Mesenchymal stem cell (in vitro differentiated cells and primary cell): ENCODE data around the gene USP35.

Experiments used
- DNase-seq: peaks from one replicate; pipeline ENCODE4 v3.0.0-alpha.2; 2013
- H2AFZ ChIP-seq: one replicate; pipeline ENCODE4 v1.6.1; 2013; ENCODE audit warnings: low read depth, mild to moderate bottlenecking, control low read depth, inconsistent platforms, low read length, moderate library complexity
- H2AK5ac ChIP-seq: 2 replicates; pipeline ENCODE4 v1.6.1; 2013; ENCODE audit warnings: low read length, moderate library complexity, mild to moderate bottlenecking, inconsistent platforms; ENCODE audit not compliant: severe bottlenecking
- H2BK120ac ChIP-seq: one replicate; pipeline ENCODE4 v1.6.1; 2013; ENCODE audit warnings: low read depth, mild to moderate bottlenecking, inconsistent platforms, low read length, moderate library complexity
- H2BK12ac ChIP-seq, 2 experiments: one replicate each; pipeline ENCODE4 v1.6.1; 2013; ENCODE audit warnings: inconsistent platforms in 2 of 2, low read length in 2 of 2, mild to moderate bottlenecking in 2 of 2, moderate library complexity in 2 of 2, control low read depth in 1 of 2
- H2BK15ac ChIP-seq: one replicate; pipeline ENCODE4 v1.6.1; 2013; ENCODE audit warnings: mild to moderate bottlenecking, low read depth, inconsistent platforms; ENCODE audit not compliant: poor library complexity, severe bottlenecking
- H2BK5ac ChIP-seq: 2 replicates; pipeline ENCODE4 v1.6.1; 2013; ENCODE audit warnings: low read depth, mild to moderate bottlenecking, low read length, control low read depth, inconsistent platforms; ENCODE audit not compliant: poor library complexity, severe bottlenecking
- H3K14ac ChIP-seq, 2 experiments: one replicate each; pipeline ENCODE4 v1.6.1; 2013; ENCODE audit warnings: inconsistent platforms in 2 of 2, low read length in 2 of 2, control low read depth in 1 of 2, mild to moderate bottlenecking in 1 of 2, moderate library complexity in 1 of 2
- H3K18ac ChIP-seq, 2 experiments: one replicate each; pipeline ENCODE4 v1.6.1; 2013; ENCODE audit warnings: inconsistent platforms in 2 of 2, low read length in 2 of 2, control low read depth in 1 of 2, low read depth in 1 of 2, mild to moderate bottlenecking in 1 of 2
- H3K23ac ChIP-seq, 2 experiments: one replicate each; pipeline ENCODE4 v1.6.1; 2013; ENCODE audit warnings: inconsistent platforms in 2 of 2, low read length in 2 of 2, mild to moderate bottlenecking in 2 of 2, moderate library complexity in 2 of 2, control low read depth in 1 of 2
- H3K27ac ChIP-seq: 2 replicates; pipeline ENCODE4 v1.5.1; 2013; ENCODE audit warnings: mild to moderate bottlenecking, moderate library complexity, low read length, control low read depth, inconsistent platforms; ENCODE audit not compliant: poor library complexity, severe bottlenecking
- H3K27me3 ChIP-seq, 2 experiments: 2 replicates each; pipeline versions ENCODE4 v1.6.1 to v1.7.0; 2013; ENCODE audit warnings: low read length in 2 of 2, mild to moderate bottlenecking in 2 of 2, moderate library complexity in 2 of 2, control low read depth in 1 of 2, inconsistent platforms in 1 of 2; ENCODE audit not compliant: control insufficient read depth in 1 of 2, insufficient read depth in 1 of 2
- H3K36me3 ChIP-seq, 2 experiments: 2 replicates each; pipeline versions ENCODE4 v1.6.1 to v1.7.0; 2013; ENCODE audit warnings: low read length in 2 of 2, control low read depth in 1 of 2, inconsistent platforms in 1 of 2, low read depth in 1 of 2, mild to moderate bottlenecking in 1 of 2; ENCODE audit not compliant: insufficient read depth in 2 of 2, control insufficient read depth in 1 of 2
- H3K4ac ChIP-seq, 2 experiments: one replicate each; pipeline ENCODE4 v1.6.1; 2013; ENCODE audit warnings: inconsistent platforms in 2 of 2, low read length in 2 of 2, mild to moderate bottlenecking in 2 of 2, moderate library complexity in 2 of 2, control low read depth in 1 of 2, low read depth in 1 of 2
- H3K4me1 ChIP-seq: 2 replicates; pipeline ENCODE4 v1.6.1; 2013; ENCODE audit warnings: low read depth, low read length, control low read depth; ENCODE audit not compliant: control insufficient read depth, insufficient read depth
- H3K4me2 ChIP-seq: 2 replicates; pipeline ENCODE4 v1.6.1; 2013; ENCODE audit warnings: low read length, mild to moderate bottlenecking, inconsistent platforms; ENCODE audit not compliant: poor library complexity, severe bottlenecking
- H3K4me3 ChIP-seq, 2 experiments: 2 replicates each; pipeline versions ENCODE4 v1.5.1 to v1.7.0; 2013; ENCODE audit warnings: low read length in 2 of 2, mild to moderate bottlenecking in 2 of 2, control low read depth in 1 of 2, low read depth in 1 of 2; ENCODE audit not compliant: insufficient read depth in 1 of 2
- H3K79me1 ChIP-seq: replicated peaks from 2 replicates; pipeline ENCODE4 v1.6.1; 2013; ENCODE audit warnings: mild to moderate bottlenecking, control low read depth, low read length, inconsistent platforms; ENCODE audit not compliant: poor library complexity, severe bottlenecking
- H3K9ac ChIP-seq: 2 replicates; pipeline ENCODE4 v1.7.0; 2013; ENCODE audit warnings: mild to moderate bottlenecking, low read length, moderate library complexity
- H3K9me3 ChIP-seq: 2 replicates; pipeline ENCODE4 v1.7.0; 2013; ENCODE audit warnings: mild to moderate bottlenecking, low read length; ENCODE audit not compliant: control insufficient read depth
- H4K8ac ChIP-seq: one replicate; pipeline ENCODE4 v1.6.1; 2013; ENCODE audit warnings: inconsistent platforms, mild to moderate bottlenecking, low read length, moderate library complexity
- H4K91ac ChIP-seq: one replicate; pipeline ENCODE4 v1.6.1; 2013; ENCODE audit warnings: mild to moderate bottlenecking, low read length, inconsistent platforms
- WGBS: methylation state at CpG from one replicate; pipeline ENCODE4 v1.1.7; 2013; ENCODE audit warnings: mixed read lengths; 5-methylcytosine and 5-hydroxymethylcytosine counted together

USP35 gene

DNA sequence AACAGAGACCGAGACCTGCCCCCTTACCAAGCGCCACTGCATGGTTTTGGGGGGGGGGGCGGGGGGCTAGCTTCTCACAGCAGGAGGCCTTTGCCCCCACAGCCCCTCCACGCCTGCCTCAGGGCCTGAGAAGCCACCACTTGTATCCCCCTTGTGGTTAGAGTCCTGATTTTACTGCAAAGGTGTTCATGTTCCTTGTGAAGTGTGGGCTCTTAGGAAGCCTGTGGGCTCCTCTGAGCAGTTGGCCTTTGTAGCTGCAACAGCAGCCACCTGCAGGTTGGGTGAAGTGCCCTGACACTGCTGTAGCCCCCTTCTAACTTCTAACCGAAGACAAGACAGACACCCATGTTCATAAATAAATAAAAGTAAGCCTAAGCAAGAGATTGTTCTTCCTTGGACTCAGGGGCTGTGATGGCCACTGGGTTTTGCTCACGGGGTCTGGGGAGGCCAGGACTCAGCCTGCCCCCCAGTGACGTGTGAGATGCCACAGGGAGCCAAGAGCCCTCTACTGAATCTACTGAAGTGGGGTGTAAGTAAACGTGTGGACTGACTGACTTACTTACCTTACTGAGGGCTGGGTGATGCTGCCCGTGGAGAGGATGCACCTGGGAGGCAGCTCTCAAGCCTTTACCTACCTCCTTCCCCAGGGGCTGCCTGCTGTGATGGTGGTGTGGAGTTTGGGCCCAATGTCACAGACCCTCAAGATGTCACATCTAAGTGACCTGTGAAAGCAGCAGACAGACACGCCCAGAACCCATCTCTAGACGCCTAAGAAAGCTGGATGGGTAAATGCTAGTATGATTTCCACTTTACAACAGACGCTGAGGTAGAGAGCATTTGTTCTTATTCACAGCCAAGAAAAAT lies 25.8 kb downstream of the USP35 start:
- Histone ChIP-seq H3K36me3 (peaks cover 77 to 81% of the 10 kb centered on the region in 2 experiments), H3K4me2 (no peak overlapping the region), H3K4ac (no peak overlapping the region), H3K9ac (no peak overlapping the region), H3K79me1 (peaks cover 38% of the 10 kb centered on the region), H2BK120ac (no peak overlapping the region), H4K91ac (no peak overlapping the region), H3K27ac (no peak overlapping the region), H2AFZ (no peak overlapping the region), H2BK12ac (no peak overlapping the region), H3K23ac (no peak overlapping the region), H3K4me1 (peaks cover 7% of the 10 kb centered on the region), H4K8ac (no peak overlapping the region), H3K14ac (no peak overlapping the region), H3K4me3 (no peak overlapping the region), H2BK15ac (no peak overlapping the region), H3K9me3 (no peaks in the 10 kb centered on the region), H2BK5ac (no peak overlapping the region), H3K18ac (no peak overlapping the region), H3K27me3 (no peaks in the 10 kb centered on the region), H2AK5ac (no peak overlapping the region)
- no peak for DNase-seq
- 98% methylated on average over 9 of the region's 12 CpGs for WGBS

DNA sequence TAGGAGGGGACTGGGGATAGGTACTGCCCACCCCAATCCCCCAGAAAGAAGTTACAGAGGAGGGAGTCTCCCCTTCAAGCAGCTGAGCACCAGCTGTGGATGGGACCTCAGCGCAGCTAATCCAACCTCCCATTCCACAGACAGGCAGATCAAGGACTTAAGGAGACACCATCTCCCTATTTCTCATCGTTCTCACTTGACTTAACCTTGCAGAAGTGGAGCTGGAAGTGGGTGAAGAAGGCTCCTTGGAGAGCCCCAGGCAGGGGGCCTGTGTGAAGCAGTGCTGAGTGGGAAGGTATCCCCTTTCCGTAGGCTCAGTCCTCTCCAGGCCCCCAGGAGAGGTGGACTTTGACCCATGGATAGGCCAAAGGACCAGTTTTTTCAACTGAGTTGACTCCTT lies 27.3 kb downstream of the USP35 start:
- Histone ChIP-seq H3K36me3 (peaks cover 78 to 81% of the 10 kb centered on the region in 2 experiments), H2AFZ (no peak overlapping the region), H3K9me3 (no peaks in the 10 kb centered on the region), H2BK15ac (no peak overlapping the region), H3K14ac (no peak overlapping the region), H3K9ac (no peak overlapping the region), H4K91ac (no peak overlapping the region), H3K79me1 (peaks cover 28% of the 10 kb centered on the region), H3K27me3 (no peaks in the 10 kb centered on the region), H2AK5ac (no peak overlapping the region), H3K4me3 (no peak overlapping the region), H3K18ac (no peak overlapping the region), H3K4me1 (peaks cover 5% of the 10 kb centered on the region), H2BK5ac (no peak overlapping the region), H3K23ac (no peak overlapping the region), H2BK12ac (no peak overlapping the region), H3K27ac (no peak overlapping the region), H4K8ac (no peak overlapping the region), H3K4ac (no peak overlapping the region), H2BK120ac (no peak overlapping the region), H3K4me2 (no peak overlapping the region)
- 100% methylated on average over 2 of the region's 3 CpGs for WGBS
- no peak for DNase-seq

DNA sequence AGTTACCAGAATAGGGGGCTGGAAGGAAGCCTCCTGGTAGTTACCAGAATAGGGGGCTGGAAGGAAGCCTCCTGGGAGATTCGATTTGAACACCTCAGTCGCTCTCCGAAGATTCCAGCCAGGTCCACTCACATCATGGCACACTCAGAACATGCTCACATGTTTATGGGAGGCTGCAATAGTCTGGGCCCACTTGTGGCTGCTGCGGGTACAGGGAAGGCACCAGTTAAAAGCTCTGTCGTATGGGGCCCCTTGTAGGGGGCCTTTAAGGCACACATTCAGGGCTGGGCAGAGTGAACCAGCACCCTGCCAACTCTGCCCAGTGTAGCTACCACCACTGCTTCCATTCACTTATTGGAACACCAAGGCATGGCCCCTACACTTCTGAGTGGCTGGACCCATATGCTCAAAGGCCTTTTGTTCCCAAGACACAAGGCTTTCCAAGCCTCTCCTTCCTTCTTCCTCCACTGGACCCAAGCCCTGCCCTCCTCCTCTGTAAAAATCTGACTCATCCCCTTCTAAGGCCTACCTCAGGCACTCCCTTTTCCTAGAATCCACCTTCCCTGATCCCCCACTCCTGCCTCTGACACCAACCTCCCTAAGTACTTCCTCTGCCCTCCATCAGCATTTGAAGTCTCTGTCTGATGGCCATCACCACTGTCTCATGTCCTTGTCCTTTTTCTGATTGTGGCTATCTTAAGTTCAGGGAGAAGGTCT lies 28.0 kb downstream of the USP35 start:
- Histone ChIP-seq H3K4me1 (peaks cover 5% of the 10 kb centered on the region), H3K9ac (no peak overlapping the region), H3K4ac (no peak overlapping the region), H2BK15ac (no peak overlapping the region), H2AFZ (no peak overlapping the region), H4K8ac (no peak overlapping the region), H3K4me2 (no peak overlapping the region), H2BK12ac (no peak overlapping the region), H3K14ac (no peak overlapping the region), H2AK5ac (no peak overlapping the region), H4K91ac (no peak overlapping the region), H3K23ac (no peak overlapping the region), H3K27me3 (no peaks in the 10 kb centered on the region), H3K18ac (no peak overlapping the region), H3K36me3 (peaks cover 81 to 85% of the 10 kb centered on the region in 2 experiments), H3K79me1 (peaks cover 28% of the 10 kb centered on the region), H3K9me3 (no peaks in the 10 kb centered on the region), H2BK5ac (no peak overlapping the region), H2BK120ac (no peak overlapping the region), H3K27ac (no peak overlapping the region), H3K4me3 (no peak overlapping the region)
- DNase-seq: no peak
- 98% methylated on average over 5 of the region's 5 CpGs for WGBS
